ENCODE results near the gene KIF13A. TPM values are rescaled to one million over a fixed set of nuclear protein-coding genes. Genes with fewer than 3 reads are reported as not detected.

The KIF13A gene
- total RNA-seq, 2 donors from 2014 or later: 36.8 to 57.5 TPM

- no peaks in the 10 kb centered on the region for H3K9me3 ChIP-seq
- H3K4me1 ChIP-seq (replicated peaks): peaks cover 4% of the 10 kb centered on the region
- TF ChIP-seq POLR2AphosphoS5 (IDR thresholded peaks at IDR 0.05) (no peak), POLR2A (IDR thresholded peaks at IDR 0.05) (no peak)
- TF ChIP-seq, protein P1, sequence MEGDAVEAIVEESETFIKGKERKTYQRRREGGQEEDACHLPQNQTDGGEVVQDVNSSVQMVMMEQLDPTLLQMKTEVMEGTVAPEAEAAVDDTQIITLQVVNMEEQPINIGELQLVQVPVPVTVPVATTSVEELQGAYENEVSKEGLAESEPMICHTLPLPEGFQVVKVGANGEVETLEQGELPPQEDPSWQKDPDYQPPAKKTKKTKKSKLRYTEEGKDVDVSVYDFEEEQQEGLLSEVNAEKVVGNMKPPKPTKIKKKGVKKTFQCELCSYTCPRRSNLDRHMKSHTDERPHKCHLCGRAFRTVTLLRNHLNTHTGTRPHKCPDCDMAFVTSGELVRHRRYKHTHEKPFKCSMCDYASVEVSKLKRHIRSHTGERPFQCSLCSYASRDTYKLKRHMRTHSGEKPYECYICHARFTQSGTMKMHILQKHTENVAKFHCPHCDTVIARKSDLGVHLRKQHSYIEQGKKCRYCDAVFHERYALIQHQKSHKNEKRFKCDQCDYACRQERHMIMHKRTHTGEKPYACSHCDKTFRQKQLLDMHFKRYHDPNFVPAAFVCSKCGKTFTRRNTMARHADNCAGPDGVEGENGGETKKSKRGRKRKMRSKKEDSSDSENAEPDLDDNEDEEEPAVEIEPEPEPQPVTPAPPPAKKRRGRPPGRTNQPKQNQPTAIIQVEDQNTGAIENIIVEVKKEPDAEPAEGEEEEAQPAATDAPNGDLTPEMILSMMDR (IDR thresholded peaks at IDR 0.05): no peak
- no peaks in the 10 kb centered on the region for H3K36me3 ChIP-seq
- 57% methylated on average over 2 of the region's 2 CpGs for WGBS
- no peak overlapping the region for H3K27ac ChIP-seq
- H3K27me3 ChIP-seq (replicated peaks; ENCODE audit: insufficient read depth): no peaks in the 10 kb centered on the region
- intact Hi-C loops (cut with DNase I): no loop called here
- H3K4me3 ChIP-seq: no peak overlapping the region
- no peak for DNase-seq (ENCODE audit: low spot score)
These were observed 77.2 kb downstream of the KIF13A start for GRCh38 chr6:17910189-17910588.

DNA sequence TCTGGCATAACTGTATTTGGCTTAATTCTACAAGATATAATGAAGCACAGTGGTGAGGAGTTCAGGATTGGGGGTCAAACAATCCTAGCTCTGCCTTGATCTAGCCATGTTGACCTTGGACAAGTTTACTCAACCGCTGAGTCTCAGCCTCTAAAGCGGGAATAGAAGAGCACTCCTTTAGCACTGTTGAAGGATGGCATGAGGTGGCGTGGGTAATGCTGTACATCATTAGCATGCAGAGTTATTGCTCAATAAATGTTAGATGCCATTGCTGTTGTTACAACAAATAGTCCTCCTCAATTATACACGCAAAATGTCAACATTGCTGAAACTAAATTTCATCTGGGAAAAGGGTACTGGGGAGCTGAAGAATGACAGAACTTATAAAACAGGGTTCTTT, 78.6 kb downstream of the KIF13A start:
- TF ChIP-seq, protein P1 (IDR thresholded peaks at IDR 0.05): no peak
- TF ChIP-seq POLR2A (IDR thresholded peaks at IDR 0.05) (no peak), POLR2AphosphoS5 (IDR thresholded peaks at IDR 0.05) (no peak)
- no peak for DNase-seq (ENCODE audit: low spot score)
- no peaks in the 10 kb centered on the region for H3K9me3 ChIP-seq
- no peak overlapping the region for H3K4me3 ChIP-seq
- no peaks in the 10 kb centered on the region for H3K36me3 ChIP-seq
- intact Hi-C loops (cut with DNase I): no loop called here
- no peak overlapping the region for H3K27ac ChIP-seq
- peaks cover 4% of the 10 kb centered on the region for H3K4me1 ChIP-seq (replicated peaks)
- H3K27me3 ChIP-seq (replicated peaks; ENCODE audit: insufficient read depth): no peaks in the 10 kb centered on the region
- WGBS: 94% methylated on average over 4 of the region's 4 CpGs

GRCh38 chr6:17907406-17908229, 79.8 kb downstream of the KIF13A start:
- intact Hi-C loops (cut with DNase I): no loop called here
- peak; percentile 31 for DNase-seq (ENCODE audit: low spot score)
- peaks cover 4% of the 10 kb centered on the region for H3K4me1 ChIP-seq (replicated peaks)
- H3K27ac ChIP-seq: no peak overlapping the region
- no peaks in the 10 kb centered on the region for H3K9me3 ChIP-seq
- WGBS: 66% methylated on average over 7 of the region's 7 CpGs
- H3K36me3 ChIP-seq: no peaks in the 10 kb centered on the region
- H3K4me3 ChIP-seq: no peak overlapping the region
- H3K27me3 ChIP-seq (replicated peaks; ENCODE audit: insufficient read depth): no peaks in the 10 kb centered on the region
- TF ChIP-seq POLR2A (IDR thresholded peaks at IDR 0.05) (no peak), POLR2AphosphoS5 (IDR thresholded peaks at IDR 0.05) (peak; percentile 36)
- TF ChIP-seq, protein P1 (IDR thresholded peaks at IDR 0.05): peak in 1 of 4 experiments; percentile 15

DNA sequence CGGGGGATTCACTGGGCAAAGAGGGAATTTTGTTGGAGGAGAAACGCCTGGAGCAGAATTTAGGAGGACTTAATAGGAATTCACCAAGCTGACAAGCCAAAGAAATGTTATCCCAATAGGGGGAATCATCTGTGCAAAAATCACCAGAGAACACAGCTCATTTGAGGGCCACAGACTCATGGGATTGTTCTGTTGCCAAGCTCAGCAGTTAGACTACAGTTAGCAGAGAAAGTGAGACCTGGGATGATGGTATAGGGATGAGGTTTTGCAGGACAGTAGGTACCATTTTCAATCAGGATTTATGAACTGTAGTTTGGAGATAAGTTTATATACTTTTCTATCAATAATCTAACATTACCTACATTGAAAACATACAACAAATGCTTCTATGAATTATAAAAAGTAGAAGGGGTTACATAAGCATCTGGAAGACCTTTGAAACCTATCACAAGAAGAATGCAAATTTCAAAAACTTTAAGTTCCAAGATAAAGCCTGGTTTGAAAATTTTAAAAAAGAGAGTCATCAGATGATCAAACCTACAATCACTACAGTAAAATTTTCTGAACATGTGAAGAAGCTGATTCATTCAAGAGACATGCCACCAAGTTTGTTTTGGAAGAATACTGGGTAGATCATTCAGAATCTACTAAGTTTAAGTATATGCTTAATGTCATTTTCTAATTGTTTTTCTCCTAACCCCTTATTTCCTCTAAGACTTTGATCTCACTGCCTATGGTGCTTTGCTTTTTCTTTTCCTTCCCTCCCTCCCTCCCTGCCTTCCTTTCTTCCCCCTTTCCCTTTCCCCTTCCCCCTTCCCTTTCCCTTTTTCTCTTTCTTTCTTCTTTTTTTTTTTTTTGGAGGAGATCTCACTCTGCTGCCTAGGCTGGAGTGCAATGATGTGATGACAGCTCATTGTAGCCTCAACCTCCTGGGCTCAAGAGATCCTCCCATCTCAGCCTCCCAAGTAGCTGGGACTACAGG, 81.5 kb downstream of the KIF13A start:
- Histone ChIP-seq H3K27me3 (replicated peaks; ENCODE audit: insufficient read depth) (no peaks in the 10 kb centered on the region), H3K27ac (no peak overlapping the region), H3K4me1 (replicated peaks) (peaks cover 4% of the 10 kb centered on the region), H3K36me3 (no peaks in the 10 kb centered on the region), H3K4me3 (no peak overlapping the region), H3K9me3 (no peaks in the 10 kb centered on the region)
- TF ChIP-seq POLR2AphosphoS5 (IDR thresholded peaks at IDR 0.05): no peak
- TF ChIP-seq, protein P1 (IDR thresholded peaks at IDR 0.05): no peak
- TF ChIP-seq POLR2A (IDR thresholded peaks at IDR 0.05): no peak
- intact Hi-C loops (cut with DNase I): no loop called here
- no peak for DNase-seq (ENCODE audit: low spot score)
- 92% methylated on average over 2 of the region's 2 CpGs for WGBS

Data from prostate gland (tissue), 2 donors.